HG03060 (cell line): ENCODE data around the gene GPR35.

Experiments
- ATAC-seq: cut with Tn5 transposase; IDR thresholded peaks from one replicate; pipeline ENCODE4 v1.9.1; 2021; ENCODE audit warnings: low read depth, moderate number of reproducible peaks; ENCODE audit not compliant: unreplicated experiment

The GPR35 gene

GRCh38 chr2:240624950-240625621, at the start of gene GPR35:
Gene GPR35, plus strand, starts transcription at chr2:240625480. Its CDS starts 4,473 bp downstream, at chr2:240629953.
- peak; percentile 42 for ATAC-seq

DNA sequence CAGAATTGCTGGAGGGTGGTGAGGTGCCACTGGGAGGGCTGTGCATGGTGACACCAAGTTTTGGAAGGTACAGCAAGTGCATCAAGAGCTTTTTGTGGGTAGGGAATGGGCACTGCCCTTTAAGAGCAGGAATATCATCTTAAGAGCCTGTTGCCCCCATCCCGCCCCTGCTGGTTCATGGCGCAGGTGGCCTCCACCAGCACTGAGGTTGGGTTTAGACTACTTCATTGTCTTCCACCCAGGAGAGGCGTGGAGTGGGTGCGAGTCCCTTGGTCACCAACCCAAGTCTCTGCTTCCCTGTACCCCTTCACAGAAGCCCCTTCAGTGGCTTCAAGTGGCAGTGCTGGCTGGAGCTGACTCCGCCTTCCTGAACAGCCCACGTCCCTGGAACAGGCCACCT, 49.2 kb upstream of the GPR35 start:
- ATAC-seq = no peak

GRCh38 chr2:240576436-240577205, 48.7 kb upstream of the GPR35 start:
- no peak for ATAC-seq

GRCh38 chr2:240577281-240578109, 47.8 kb upstream of the GPR35 start:
- no peak for ATAC-seq

- no peak for ATAC-seq
Observed at GRCh38 chr2:240578110-240578450, 47.2 kb upstream of the GPR35 start.

GRCh38 chr2:240578488-240578887, 46.8 kb upstream of the GPR35 start:
- ATAC-seq = no peak

- no peak for ATAC-seq
Observed at GRCh38 chr2:240579071-240579762, 46.1 kb upstream of the GPR35 start.

DNA sequence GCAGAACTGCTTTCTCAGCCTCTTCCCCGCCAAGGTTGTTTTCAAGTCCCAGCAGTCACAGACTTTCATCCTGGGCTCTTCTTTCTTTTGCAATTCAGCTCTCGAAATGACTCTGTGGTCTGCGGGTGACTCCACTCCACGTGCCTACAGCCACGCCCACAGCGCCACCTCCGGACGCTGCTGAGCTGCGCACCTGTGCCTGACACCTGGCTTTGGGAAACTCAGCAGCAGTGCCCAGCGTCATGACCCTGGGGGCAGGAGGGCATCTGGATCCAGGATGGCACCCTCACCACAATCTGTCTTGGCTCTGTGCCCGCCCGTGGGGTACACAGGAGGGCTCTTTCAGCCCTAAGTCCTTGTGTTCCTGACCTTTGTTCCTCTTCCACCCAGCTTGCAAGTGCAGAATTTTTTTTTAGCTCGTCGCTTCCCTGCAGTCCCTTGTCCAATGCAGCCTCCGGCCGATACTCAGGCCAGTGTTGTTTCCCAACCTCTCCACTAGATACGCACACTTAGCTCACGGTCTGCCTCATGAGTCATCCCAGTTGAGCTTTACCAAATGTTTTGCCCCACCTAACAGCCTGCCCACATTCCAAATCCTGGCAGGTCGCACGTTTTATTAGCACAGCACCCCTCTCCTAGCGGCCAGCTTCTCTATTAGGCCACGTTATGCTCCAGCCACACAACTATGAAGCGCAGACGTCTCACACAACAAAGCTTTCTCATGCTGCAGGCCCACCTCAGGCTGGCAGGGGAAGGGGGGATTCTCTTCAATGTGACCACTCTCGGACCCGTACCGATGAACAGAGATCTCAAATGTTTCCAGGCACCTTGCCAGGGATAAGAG, 45.3 kb upstream of the GPR35 start:
- ATAC-seq = no peak

GRCh38 chr2:240581811-240582210, 43.5 kb upstream of the GPR35 start:
- ATAC-seq = no peak

DNA sequence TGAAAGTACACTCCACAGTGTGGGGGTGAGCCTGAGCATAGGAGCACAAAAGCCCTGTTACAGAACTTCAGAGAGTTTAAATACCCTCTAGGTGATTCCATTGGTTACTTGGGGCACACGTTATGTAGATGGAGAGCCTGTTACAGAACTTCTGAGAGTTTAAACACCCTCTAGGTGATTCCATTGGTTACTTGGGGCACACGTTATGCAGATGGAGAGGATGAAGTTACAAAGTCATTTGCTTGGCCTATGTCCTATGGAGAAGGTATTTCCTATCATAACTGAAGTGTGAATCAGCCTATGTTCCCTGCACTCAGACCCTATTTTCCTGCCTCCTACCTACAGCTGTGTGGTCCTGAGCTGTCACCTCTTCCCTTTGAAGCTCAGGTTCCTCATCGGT, 42.5 kb upstream of the GPR35 start:
- ATAC-seq = no peak

- ATAC-seq = no peak
Observed at GRCh38 chr2:240583774-240584173, 41.5 kb upstream of the GPR35 start.

DNA sequence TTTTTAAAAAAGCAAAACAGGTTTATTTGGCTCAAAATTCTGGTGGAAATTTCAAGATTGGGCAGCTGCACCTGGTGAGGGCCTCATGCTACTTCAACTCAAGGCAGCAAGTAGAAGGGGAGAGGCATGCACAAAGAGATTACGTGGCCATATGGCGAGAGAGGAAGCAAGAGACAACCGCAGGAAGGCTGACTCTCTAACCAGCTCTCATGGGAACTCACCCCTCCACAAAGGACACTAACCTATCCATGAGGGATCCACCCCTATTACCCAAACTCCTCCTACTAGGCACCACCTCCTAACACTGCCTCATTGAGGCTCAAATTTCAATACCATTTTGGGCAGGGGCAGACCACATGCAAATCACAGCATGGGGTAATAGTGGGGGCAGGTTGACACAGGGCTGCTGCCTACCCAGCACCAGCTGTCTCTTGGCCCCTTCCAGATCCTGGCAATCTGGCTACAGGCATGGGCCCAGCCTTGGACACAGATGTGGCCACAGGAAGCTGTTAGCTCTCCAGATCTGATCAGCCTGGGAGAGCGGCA, 40.7 kb upstream of the GPR35 start:
- ATAC-seq = peak; percentile 63

- ATAC-seq = peak; percentile 26
Observed at GRCh38 chr2:240585101-240585500, 40.2 kb upstream of the GPR35 start.

DNA sequence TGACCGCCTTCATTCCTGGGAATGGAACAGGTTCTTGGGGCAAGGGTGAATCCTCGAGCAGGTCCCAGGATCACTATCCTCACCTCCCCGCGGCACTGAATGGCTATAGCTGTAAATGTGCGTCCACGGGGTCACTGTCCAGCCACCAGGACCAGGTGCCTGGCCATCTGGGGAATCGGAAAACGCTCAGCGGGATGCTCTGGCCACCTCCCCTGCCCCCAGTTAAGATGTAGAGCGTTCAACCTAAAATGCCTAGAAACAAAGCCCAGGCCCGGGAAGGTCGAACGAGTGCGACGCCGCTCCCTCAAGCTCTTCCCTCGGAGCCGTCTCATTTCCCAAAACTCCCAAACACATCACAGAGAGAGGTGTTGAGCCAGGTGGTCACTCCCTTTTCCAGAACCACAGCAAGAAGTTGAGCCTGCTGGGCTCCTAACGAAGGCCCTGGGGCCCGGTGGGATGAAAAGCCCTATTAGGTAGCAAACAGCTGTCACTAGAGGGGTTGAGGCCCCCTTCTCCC, 39.5 kb upstream of the GPR35 start:
- ATAC-seq = no peak

GRCh38 chr2:240586198-240586918, 38.9 kb upstream of the GPR35 start, which contains the start of gene CAPN10:
Gene CAPN10, plus strand, starts transcription at chr2:240586734. Its CDS starts 178 bp downstream, at chr2:240586912.
- ATAC-seq = peak; percentile 33

DNA sequence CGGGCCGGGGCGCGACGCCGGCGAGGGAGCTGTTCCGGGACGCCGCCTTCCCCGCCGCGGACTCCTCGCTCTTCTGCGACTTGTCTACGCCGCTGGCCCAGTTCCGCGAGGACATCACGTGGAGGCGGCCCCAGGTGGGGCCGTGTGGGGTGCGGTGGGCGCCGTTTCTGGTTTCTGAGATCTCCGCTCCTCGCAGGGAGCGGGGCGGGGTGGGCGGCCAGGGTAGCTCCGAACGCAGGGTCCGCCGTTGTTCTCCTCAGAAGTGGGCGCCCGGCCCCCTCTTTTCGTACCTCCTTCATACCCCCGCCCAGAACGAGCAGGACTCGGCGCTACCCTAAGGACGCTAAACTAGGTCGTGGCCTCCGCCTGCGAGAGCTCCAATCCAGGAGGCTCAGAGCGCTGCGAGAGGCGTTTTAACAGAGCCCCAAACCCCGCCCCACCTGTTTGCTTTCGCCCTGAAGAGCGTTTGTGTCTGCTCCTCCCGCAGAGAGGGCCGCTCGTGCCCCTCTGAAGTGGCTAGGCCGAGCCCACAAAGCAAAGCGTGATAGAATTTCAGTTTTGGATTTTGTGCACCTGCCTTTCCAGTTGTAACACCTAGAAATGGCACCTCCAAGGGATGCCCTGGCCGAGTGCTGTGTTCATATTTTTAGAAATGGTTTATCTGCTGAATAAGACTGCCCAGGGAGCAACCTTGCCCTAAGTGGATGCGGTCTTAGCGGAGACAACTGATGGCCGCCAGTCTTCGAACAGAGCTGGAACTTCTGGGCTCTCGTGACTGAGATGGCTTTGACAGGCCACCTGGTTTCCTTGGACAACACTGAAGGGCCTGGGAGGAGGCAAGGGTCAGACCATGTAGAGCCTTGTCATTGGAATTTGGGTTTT, 38.1 kb upstream of the GPR35 start:
- no peak for ATAC-seq

DNA sequence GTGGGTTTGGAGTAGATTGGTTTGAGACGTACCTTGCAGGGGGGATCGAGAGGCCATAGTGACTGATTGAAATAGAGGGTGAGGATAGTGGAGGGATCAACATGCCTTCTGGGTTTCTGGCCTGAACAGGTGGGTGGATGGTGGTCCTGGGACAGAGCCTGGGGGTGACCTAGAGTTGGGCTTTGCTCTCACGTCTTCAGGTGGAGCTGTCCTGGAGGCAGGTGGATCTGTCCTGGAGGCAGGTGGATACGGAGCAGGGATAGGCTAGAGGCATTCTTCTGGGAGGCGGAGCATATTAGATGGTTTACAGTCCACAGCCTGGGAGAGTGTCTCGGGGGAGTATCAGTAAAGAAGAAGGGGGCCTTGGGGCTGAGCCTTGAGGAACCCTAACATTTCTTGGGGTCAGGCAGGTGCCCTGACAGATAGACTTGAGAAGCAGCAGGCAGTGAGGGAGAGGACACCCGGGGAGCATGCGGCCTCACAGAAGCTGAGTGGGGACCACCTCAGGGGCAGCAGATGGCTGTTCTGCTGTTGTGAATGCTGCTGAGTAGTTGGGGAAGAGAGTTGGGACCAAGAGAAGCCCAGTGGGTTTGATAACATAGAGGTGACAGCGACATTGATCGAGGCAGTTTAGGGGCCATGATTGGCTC, 37.1 kb upstream of the GPR35 start:
- ATAC-seq = no peak
